ENCODE results near the gene RPL13. TPM values are rescaled to one million over a fixed set of nuclear protein-coding genes. Genes with fewer than 3 reads are reported as not detected.

RPL13 gene
- polyA plus RNA-seq, result 6,684 TPM

DNA sequence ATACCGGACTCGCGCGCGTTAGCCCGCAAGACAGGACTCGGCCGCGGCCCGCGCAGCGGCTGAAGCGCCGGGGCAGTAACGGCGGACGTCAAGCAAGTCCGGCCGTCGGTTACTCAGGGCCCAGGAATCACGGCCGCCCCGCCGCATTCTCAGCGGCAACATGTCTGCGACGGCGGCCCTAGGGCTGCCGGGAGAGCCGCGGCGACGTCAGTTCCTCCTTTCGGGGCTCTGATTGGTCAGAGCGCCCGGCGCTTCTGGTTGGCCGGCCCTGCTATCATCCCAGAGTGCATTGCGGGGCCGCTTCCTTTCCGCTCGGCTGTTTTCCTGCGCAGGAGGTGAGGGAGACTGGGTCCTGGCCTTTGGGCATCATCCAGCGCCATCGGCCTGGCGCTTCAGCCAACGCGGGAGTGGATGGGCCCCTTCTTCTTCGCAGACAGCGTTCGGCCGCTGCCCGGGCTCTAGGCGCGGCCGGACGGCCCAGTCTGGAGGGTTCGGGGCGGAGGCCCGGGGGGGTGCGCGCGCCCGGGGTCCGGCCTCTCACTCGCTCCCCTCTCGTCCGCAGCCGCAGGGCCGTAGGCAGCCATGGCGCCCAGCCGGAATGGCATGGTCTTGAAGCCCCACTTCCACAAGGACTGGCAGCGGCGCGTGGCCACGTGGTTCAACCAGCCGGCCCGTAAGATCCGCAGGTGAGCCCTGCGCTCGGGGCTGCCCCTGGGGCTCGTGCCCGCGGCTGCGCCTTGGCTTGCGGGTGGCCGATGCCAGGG, at the start of gene RPL13:
Gene RPL13 (plus strand): TSS at position 305 of the 764 bp plus-strand sequence. CDS start 278 bp downstream, at position 583.
- Mint-ChIP-seq H3K9me3 (no peaks in the 10 kb centered on the region), H3K27ac (peak within 1 kb of the TSS; percentile 96 to 99 (median 97)), H3K27me3 (no peaks in the 10 kb centered on the region), H3K4me3 (peak within 1 kb of the TSS; percentile 95 to 100 (median 97)), H3K36me3 (peaks cover 10% of the 10 kb centered on the region), H3K4me1 (peaks cover 28 to 53% (median 33%) of the 10 kb centered on the region in 3 donors)

DNA sequence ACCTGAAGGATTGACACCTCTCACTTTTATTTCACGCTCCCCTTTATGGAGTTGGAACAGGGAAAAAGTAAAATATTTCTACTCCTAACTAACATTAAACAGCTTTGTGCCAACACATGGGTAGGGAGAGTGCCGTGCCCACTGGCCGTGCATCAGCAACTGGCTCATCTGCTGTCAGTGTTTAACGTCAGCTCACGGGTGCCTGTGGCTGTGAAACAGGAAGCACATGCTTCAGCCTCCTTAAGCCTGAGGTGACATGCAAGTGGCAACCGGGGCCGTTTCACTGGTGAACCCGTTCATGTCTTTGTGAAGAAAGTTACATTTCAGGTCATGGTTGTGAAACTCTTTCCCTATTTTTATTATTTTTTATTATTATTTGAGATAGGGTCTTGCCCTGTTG, 49.1 kb upstream of the RPL13 start:
- H3K4me3 Mint-ChIP-seq, result peak overlapping the region in 2 of 4 donors; percentile 66 to 85
- no peaks in the 10 kb centered on the region for H3K27me3 Mint-ChIP-seq
- peaks cover 6 to 14% (median 6%) of the 10 kb centered on the region in 3 donors for H3K4me1 Mint-ChIP-seq
- no peaks in the 10 kb centered on the region for H3K9me3 Mint-ChIP-seq
- H3K36me3 Mint-ChIP-seq, result peaks cover 4% of the 10 kb centered on the region
- H3K27ac Mint-ChIP-seq, result peak overlapping the region in 2 of 3 donors; percentile 78 to 98

DNA sequence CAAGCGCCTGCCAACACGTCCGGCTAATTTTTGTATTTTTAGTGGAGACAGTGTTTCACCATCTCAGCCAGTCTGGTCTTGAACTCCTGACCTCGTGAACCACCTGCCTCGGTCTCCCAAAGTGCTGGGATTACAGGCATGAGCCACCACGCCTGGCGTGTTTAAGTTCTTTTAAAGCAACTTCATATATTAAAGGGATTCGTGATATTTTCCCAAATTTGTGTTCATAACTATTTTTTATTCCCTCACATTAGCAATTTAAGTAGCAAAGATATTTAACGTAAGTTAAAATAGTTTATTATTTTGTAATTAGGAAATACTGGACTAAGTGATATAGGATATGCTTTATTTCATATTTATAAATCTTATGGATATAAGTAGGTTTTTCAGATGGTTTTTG, 48.0 kb upstream of the RPL13 start:
- H3K4me3 Mint-ChIP-seq, result no peak overlapping the region
- H3K9me3 Mint-ChIP-seq, result no peaks in the 10 kb centered on the region
- peaks cover 4% of the 10 kb centered on the region for H3K36me3 Mint-ChIP-seq
- H3K27ac Mint-ChIP-seq, result no peak overlapping the region
- H3K27me3 Mint-ChIP-seq, result no peaks in the 10 kb centered on the region
- peaks cover 2 to 10% (median 6%) of the 10 kb centered on the region in 3 donors for H3K4me1 Mint-ChIP-seq

DNA sequence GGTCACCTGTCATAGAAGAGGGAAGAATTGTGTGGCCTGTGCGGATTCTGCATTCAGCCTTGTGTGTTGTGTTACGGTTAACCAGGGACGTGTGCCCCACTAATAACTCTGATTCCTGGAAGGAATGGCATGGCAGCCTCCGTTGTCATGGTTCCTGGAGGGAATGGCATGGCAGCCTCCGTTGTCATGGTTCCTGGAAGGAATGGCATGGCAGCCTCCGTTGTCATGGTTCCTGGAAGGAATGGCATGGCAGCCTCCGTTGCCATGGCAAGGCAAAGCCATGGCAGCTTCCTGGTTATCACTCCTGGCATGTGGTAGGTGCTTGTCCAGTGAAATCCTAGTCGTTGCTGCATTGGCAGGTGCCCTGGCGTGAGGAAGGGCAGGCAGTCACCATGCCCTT, 43.4 kb upstream of the RPL13 start:
- Mint-ChIP-seq H3K36me3 (peaks cover 12% of the 10 kb centered on the region), H3K27ac (no peak overlapping the region), H3K4me1 (peaks cover 0 to 5% (median 0%) of the 10 kb centered on the region in 3 donors), H3K27me3 (no peaks in the 10 kb centered on the region), H3K9me3 (no peaks in the 10 kb centered on the region), H3K4me3 (no peak overlapping the region)

DNA sequence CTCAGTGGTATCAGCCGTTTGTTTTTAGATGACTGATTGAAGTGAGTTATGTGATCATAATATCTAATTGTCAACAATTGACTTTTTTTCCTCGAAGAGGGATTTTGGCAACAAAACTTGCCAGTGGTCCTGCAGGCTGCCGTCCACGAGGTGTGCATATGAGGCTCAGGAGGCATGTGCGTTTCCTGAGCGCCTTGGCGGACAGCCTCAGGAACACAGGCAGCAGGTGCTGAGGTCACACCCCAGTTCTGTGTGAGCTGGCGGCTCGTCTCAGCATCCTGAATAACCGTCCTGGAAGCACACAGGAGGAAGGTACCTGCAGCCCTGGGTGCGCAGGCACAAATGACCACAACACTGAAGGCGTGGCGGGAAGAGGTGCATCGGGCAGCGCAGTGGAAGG, 40.6 kb upstream of the RPL13 start:
- no peak overlapping the region for H3K27ac Mint-ChIP-seq
- peaks cover 0 to 3% (median 1%) of the 10 kb centered on the region in 3 donors for H3K4me1 Mint-ChIP-seq
- no peak overlapping the region for H3K4me3 Mint-ChIP-seq
- H3K27me3 Mint-ChIP-seq, result no peaks in the 10 kb centered on the region
- H3K36me3 Mint-ChIP-seq, result peaks cover 11% of the 10 kb centered on the region
- H3K9me3 Mint-ChIP-seq, result no peaks in the 10 kb centered on the region

DNA sequence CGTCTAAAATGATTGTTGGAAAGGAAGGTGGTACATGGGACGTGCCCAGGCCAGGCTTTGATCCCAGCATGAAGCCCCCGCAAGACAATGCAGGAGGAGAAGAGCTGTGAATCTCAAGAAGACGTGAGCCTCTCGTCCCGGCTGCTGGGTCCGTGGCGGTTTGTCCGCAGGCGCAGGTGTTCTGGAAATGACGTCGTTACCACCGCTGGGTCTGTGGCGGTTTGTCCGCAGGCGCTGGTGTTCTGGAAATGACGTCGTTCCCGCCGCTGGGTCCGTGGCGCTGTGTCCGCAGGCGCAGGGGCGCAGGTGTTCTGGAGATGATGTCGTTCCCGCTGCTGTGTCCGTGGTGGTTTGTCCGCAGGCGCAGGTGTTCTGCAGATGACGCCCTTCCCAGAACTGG, 38.2 kb upstream of the RPL13 start:
- peaks cover 12% of the 10 kb centered on the region for H3K36me3 Mint-ChIP-seq
- H3K4me1 Mint-ChIP-seq, result peaks cover 0 to 9% (median 6%) of the 10 kb centered on the region in 3 donors
- no peaks in the 10 kb centered on the region for H3K9me3 Mint-ChIP-seq
- no peak overlapping the region for H3K27ac Mint-ChIP-seq
- no peak overlapping the region for H3K4me3 Mint-ChIP-seq
- no peaks in the 10 kb centered on the region for H3K27me3 Mint-ChIP-seq

DNA sequence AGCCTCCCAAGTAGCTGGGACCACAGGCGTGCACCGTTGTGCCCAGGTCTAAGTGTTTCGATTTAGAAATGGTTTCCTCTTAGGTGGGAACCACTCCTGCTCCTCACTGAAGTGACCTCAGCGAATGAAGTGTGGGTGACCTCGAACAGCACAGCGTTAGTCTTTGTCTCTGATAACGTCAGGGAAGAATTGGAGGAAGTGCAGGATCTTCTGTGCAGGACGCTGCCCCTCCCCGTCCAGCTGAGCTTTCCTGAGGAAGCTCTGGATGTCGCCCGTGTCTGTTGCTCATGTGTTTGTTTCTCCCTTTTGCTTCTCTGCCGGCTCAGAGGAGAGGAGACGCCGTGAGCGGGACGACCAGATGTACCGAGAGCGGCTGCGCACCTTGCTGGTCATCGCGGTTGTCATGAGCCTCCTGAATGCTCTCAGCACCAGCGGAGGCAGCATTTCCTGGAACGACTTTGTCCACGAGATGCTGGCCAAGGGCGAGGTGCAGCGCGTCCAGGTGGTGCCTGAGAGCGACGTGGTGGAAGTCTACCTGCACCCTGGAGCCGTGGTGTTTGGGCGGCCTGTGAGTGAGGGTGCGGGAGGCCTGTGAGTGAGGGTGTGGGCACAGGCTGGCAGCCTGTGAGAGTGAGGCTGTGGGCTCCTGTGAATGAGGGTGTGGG, 36.7 kb upstream of the RPL13 start:
- Mint-ChIP-seq H3K9me3 (no peaks in the 10 kb centered on the region), H3K36me3 (peaks cover 11% of the 10 kb centered on the region), H3K27me3 (no peaks in the 10 kb centered on the region), H3K27ac (no peak overlapping the region), H3K4me3 (no peak overlapping the region), H3K4me1 (peaks cover 0 to 9% (median 6%) of the 10 kb centered on the region in 3 donors)

DNA sequence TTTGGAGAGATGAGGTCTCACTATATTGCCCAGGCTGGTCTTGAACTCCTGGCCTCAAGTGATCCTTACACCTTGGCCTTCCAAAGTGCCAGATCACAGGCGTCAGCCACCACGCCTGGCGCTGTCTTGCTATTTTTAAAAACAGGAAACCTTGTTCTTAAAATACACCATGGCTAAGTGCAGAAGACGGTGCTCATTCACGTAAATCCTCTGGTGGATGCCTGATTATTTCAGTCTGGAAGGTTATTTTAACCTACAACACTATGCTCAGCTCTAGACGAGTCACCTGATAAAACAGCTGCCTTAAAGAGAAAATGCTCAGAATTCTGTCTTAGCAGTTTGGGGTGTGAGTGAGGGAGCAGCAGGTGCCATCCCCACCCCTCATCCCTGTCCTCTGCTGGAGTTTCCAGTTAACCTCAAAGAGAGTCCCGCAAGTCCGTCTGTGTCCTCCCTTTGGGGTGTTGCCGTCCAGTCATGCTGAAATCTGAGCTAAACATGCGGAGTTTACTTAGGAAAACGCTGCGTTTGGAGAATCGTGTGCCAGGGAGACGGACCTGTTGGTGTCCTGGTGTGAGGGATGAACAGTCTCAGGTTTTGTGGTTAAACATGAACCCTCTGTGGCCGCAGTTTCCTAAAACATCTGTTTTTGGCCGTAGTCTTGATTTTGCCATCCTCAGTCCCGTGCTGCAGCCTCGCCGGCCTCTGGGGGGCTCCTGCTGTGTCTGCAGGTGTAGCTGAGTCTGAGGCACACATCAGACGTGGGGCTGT, 35.2 kb upstream of the RPL13 start:
- Mint-ChIP-seq H3K27ac (no peak overlapping the region), H3K27me3 (no peaks in the 10 kb centered on the region), H3K36me3 (peaks cover 8% of the 10 kb centered on the region), H3K9me3 (no peaks in the 10 kb centered on the region), H3K4me1 (peaks cover 0 to 9% (median 6%) of the 10 kb centered on the region in 3 donors), H3K4me3 (peak overlapping the region in 1 of 4 donors; percentile 72)

DNA sequence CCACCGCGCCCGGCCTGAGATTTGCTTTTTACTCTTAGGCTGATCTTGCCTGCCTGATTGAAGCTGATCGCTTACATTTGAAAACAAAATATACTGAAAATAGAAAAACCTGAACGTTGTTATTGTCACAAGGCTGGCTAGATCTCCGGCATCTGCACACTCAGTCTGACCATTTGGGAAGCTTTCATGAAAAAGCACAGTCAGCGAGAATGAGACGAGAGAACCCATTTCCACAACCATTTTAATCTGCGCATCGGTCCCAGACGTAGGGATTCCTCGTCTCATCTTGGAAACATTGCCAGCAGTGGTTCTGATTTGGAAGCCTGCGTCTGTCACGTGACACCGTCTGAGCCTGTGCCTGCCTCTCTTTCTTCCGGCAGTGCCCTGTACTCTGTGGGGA, 31.4 kb upstream of the RPL13 start:
- Mint-ChIP-seq H3K4me1 (peaks cover 3 to 10% (median 9%) of the 10 kb centered on the region in 3 donors), H3K27ac (peak overlapping the region in 1 of 3 donors; percentile 71), H3K4me3 (no peak overlapping the region), H3K27me3 (no peaks in the 10 kb centered on the region), H3K9me3 (no peaks in the 10 kb centered on the region), H3K36me3 (peaks cover 4% of the 10 kb centered on the region)

DNA sequence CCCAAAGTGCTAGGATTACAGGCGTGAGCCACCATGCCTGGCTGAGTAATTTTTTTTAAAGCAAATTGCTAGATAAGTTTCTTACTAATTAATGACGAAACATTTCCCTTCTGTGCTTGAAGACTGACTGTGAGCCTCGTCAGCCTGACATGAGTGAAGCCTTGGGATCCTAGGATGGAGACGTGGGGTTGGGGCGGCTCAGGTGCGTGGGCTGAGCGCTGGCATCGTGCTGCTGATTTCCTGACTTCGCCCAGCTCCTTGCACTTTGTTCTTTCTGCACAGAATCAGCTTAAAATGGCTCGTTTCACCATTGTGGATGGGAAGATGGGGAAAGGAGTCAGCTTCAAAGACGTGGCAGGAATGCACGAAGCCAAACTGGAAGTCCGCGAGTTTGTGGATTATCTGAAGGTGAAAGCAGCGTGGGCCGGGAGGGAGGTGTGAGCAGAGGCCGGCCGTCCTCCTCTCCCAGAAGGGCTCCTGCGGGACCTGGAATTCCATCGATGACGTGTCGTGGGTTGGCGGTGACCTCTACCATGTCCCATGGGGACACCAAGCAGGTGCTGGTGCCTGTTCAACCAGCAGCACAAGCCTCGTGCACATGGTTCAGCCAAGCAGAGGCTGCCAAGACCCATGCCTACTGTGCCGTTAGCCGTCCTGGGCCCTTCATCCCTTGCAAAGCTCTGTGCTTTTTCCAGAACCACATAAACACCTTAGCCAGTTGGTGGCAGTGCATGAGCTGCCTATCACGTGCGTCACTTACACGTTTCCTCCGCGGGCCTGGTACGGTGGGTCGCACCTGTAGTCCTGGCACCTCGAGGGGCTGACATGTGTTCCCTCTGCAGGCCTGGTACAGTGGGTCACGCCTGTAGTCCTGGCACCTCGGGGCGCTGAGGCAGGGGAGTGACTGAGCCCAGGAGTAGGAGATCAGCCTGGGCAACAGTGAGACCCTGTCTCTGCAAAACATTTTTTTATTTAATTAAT, 29.8 kb upstream of the RPL13 start:
- H3K27me3 Mint-ChIP-seq, result no peaks in the 10 kb centered on the region
- peak overlapping the region in 1 of 3 donors; percentile 71 for H3K27ac Mint-ChIP-seq
- H3K4me3 Mint-ChIP-seq, result no peak overlapping the region
- peaks cover 4% of the 10 kb centered on the region for H3K36me3 Mint-ChIP-seq
- peaks cover 11 to 18% (median 11%) of the 10 kb centered on the region in 3 donors for H3K4me1 Mint-ChIP-seq
- H3K9me3 Mint-ChIP-seq, result no peaks in the 10 kb centered on the region

DNA sequence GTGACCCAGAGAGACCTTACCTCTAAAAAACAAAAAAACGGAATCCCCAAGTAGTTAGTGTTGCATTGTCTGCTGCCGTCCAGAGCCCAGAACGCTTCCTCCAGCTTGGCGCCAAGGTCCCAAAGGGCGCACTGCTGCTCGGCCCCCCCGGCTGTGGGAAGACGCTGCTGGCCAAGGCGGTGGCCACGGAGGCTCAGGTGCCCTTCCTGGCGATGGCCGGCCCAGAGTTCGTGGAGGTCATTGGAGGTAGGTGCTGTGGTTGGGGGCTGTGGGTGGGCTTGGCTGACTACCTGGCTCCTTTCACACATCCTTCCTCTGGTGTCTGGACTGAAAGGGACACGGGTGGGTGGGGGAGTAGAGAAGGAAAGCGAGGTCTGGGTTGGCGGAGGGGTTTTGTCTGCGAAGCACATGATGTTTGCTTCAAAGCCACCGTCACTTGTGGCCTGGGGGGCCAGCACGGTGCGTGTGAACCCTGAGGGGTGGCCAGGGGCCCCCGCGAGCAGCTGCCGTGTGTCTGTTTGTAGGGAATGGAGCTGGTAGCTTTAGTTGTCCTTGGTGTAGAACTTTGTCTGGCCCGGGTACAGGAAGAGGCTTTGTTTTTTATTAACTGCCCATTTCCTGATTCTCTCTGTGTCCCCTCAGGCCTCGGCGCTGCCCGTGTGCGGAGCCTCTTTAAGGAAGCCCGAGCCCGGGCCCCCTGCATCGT, 28.5 kb upstream of the RPL13 start:
- Mint-ChIP-seq H3K4me3 (no peak overlapping the region), H3K27ac (no peak overlapping the region), H3K27me3 (no peaks in the 10 kb centered on the region), H3K36me3 (peaks cover 4% of the 10 kb centered on the region), H3K9me3 (no peaks in the 10 kb centered on the region), H3K4me1 (peaks cover 11 to 18% (median 11%) of the 10 kb centered on the region in 3 donors)

DNA sequence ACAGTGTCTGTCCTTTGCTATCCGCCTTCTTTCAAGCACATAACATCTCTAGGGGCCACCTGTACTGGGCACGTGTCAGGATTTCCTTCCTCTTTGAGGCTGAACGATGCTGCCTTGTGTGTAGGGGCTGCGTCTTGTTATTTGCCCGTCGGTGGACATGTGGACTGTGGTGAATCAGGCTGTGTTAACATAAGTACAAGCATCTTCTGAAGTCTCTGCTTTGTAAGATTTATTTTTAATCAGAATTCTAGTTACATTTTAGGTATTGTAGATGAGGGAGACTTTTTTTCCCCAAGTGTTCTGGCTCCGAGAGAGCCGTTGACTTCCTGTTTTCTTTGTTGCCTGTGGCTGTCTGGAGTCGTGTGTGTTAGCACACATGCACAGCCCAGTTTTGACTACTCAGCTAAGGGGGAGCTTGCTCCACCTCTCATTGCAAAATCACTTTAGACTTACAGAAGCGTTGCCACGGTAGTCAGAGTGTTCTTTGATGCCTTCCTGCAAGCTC, 26.2 kb upstream of the RPL13 start:
- no peaks in the 10 kb centered on the region for H3K27me3 Mint-ChIP-seq
- peak overlapping the region; percentile 28 to 94 (median 47) for H3K27ac Mint-ChIP-seq
- no peaks in the 10 kb centered on the region for H3K9me3 Mint-ChIP-seq
- peak overlapping the region; percentile 33 to 84 (median 66) for H3K4me3 Mint-ChIP-seq
- peaks cover 2% of the 10 kb centered on the region for H3K36me3 Mint-ChIP-seq
- peaks cover 11 to 18% (median 11%) of the 10 kb centered on the region in 3 donors for H3K4me1 Mint-ChIP-seq

DNA sequence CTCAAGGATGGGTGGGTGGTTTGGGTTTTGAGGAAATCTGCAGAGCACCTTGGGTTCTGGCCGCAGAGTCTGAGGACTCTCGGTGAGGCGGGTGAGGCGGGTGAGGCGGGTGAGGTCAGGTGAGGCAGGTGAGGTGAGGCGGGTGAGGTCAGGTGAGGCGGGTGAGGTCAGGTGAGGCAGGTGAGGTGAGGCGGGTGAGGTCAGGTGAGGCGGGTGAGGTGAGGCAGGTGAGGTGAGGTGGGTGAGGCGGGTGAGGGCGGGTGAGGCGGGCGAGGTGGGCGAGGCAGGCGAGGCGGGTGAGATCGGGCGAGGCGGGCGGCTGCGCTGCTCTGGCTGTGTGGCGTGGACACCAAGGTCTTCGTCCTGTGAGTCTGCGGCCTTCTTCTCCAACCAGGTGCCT, 24.1 kb upstream of the RPL13 start:
- Mint-ChIP-seq H3K27ac (peak overlapping the region in 1 of 3 donors; percentile 35), H3K4me1 (peaks cover 11 to 20% (median 11%) of the 10 kb centered on the region in 3 donors), H3K9me3 (no peaks in the 10 kb centered on the region), H3K27me3 (no peaks in the 10 kb centered on the region), H3K4me3 (no peak overlapping the region), H3K36me3 (peaks cover 3% of the 10 kb centered on the region)

Data from IgD-negative memory B cell (primary cell).